GM10266 (cell line): ENCODE measurements around the gene AFG1L.
"Not testable (repeated sequence)": the region's sequence is repeated elsewhere in the genome, so short reads cannot be mapped to it uniquely, and the experiment has no call there.

Experiments
- DNase-seq: peaks from one replicate; pipeline ENCODE4 v3.0.0; 2012; ENCODE audit errors: extremely low spot score
- TF ChIP-seq, protein P1 (sequence below): IDR thresholded peaks from 2 replicates; pipeline ENCODE4 v1.5.1; 2012; ENCODE audit warnings: mild to moderate bottlenecking, low read depth; ENCODE audit not compliant: control insufficient read depth, insufficient read depth; ENCODE audit errors: missing control alignments

Gene AFG1L

DNA sequence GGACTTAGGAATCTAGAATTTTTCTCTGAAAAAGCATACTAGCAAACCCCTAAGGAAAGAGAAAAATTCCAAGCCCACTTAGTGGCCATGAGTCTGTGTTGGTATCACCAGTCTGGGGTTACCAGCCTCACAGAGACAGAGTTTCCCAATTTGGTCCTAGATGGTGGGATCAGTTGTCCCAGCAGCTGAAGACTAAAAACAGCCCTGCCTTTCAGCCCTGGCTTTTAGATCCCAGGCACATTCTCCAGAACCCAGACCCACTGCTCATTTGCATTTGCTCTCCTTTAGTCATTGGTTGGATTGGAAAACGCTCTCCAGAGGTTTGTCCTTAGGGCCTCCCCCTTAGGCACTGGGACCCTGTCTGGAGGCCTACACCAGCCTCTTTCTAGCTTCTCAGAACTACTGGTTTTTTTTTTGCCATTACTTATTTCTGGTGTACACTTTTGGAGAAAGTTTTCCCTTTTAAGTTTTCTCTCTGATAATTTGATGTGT is 226.8 kb downstream of the AFG1L start:
- DNase-seq, result no peak
- TF ChIP-seq, protein P1, sequence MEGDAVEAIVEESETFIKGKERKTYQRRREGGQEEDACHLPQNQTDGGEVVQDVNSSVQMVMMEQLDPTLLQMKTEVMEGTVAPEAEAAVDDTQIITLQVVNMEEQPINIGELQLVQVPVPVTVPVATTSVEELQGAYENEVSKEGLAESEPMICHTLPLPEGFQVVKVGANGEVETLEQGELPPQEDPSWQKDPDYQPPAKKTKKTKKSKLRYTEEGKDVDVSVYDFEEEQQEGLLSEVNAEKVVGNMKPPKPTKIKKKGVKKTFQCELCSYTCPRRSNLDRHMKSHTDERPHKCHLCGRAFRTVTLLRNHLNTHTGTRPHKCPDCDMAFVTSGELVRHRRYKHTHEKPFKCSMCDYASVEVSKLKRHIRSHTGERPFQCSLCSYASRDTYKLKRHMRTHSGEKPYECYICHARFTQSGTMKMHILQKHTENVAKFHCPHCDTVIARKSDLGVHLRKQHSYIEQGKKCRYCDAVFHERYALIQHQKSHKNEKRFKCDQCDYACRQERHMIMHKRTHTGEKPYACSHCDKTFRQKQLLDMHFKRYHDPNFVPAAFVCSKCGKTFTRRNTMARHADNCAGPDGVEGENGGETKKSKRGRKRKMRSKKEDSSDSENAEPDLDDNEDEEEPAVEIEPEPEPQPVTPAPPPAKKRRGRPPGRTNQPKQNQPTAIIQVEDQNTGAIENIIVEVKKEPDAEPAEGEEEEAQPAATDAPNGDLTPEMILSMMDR, result no peak

DNA sequence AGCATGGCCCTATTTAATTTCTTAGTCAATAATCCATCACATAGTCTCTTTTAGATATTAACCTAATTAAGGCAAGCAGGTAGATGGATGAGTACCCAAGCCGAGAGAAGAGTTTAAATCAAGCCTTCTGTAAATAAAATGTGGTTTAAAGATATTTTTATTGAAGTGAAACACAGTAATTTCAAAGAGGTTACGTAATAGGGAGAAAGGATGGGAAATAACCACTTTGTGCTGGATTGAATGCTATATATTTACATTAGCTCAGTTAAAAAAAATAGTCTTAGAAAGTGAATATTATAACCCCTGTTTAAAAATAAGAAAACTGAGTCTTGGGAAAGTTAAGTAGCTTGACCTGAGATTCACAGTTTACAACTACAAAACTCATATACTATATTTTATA is 228.8 kb downstream of the AFG1L start:
- no peak for DNase-seq
- TF ChIP-seq, protein P1, result no peak

DNA sequence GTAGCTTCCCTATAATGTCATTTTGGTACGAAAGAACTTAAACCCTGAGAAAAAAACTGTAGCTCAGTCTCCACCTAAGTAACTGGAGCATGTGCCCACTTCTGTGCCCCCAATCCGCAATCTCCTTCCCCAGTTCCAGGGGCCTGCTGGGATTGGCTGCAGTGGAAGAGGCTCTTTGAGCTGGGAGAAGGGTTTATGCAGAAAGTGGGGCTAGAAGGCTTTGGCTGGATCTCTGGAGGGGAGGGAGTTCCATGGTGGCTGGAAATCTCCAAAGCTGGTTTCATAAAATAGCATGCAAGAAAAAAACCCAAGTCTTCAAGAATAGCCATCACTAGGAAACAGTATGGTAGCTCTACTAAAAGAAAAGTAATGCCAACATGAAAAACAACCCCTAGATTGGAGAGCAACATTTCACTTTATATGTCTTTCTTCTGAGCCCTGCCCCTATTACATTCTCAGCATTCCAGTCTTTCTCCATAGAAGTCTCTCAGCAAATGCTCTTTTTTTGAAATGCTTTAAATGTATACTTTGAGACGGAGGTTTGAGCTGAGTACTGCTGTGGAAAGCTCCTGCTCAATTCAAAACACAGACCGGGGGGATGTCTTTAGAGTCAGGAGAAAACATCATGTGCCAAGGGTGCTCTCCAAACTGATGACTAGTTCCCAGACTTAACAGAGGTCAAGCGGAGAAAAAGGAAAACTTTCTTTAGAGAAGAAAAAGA is 229.8 kb downstream of the AFG1L start:
- DNase-seq, result no peak
- TF ChIP-seq, protein P1, result no peak

DNA sequence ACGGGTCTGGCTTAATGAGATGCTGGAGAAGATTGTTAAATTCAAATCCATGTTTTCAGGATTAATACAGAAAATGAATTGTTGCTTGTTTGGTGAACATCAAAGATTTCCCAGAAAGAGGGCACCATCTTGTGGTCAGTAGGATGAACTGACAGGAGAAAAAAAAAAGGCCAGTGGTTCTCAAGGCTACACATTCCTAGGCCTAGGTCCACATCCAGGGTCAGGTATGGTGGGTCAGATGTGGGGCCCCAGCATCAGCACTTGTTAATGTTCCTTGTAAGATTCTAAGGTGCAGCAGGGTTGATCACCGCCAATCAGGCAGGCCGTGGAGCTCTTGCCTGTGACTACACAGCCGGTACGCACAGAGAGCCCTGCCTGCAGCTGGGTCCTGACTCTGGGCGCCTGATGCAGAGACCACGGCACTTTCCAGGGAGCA is 231.9 kb downstream of the AFG1L start:
- peak; percentile 38 for DNase-seq
- TF ChIP-seq, protein P1, result peak; percentile 79

DNA sequence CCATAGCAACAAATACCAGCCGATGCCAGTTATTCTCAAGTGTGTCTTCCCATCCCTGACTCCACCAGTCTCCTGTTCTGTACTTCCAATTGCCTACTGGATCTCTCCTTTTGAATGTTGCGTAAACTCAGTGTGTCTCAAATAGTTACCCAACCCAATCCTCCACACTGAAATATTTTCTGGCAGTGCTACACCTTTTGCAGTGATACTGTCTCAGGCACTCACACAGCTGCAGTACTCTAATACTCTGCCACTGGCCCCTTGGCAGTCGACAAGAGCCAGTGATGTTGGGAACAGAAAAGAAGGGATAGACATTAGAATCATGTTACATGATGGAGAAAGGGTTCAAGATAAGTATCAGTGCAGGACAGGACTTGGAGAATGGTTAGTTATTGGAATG is 234.0 kb downstream of the AFG1L start:
- TF ChIP-seq, protein P1, result no peak
- no peak for DNase-seq

DNA sequence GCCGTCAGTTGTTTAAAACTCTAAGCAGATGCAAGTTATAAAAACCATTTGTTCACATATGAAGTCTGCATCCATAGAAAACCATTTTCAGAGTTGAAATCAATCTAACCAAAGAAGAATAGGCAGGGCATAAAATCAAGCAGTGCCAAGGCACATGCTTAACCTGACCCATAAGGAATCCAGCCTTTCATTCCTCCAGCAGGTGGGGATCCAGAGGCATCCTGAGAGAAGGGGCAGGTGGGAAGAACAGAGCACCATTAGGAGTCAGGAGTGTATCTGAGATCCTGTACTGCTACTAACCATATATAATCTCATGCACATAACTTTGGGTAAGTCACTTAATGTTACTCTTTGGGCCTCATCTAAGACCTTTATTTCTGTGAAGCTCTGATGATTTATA is 236.5 kb downstream of the AFG1L start:
- no peak for DNase-seq
- TF ChIP-seq, protein P1, result no peak

DNA sequence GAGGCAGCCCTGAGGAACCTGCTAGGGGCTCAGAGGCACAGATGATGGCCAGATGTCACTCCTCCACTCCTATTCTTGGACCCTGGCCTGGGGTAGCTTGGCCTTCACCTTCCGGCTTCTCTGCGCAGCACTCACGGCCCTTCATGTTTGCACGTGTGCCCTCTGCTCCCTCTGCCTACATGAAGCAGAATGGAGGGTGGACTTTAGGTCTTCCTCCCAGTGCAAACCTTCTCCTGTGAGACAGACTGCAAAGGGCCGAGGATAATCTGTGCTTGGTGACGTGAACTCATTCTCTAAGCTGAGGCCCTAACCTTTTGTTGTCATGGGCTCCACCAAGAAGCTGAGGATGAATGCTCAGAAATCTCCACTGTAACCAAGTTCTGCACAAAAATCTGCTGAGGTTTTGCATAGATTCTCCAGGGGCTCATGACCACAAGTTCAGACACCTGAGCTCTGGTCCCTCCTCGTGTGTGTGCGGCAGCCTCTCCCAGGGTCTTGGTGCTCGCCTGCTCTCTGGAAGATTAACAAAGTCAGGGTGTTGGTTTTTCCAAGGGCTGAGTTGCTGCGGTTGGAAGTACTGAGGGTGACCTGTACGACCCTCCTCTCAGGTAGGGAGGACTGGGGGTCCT is 240.4 kb downstream of the AFG1L start:
- TF ChIP-seq, protein P1, result no peak

DNA sequence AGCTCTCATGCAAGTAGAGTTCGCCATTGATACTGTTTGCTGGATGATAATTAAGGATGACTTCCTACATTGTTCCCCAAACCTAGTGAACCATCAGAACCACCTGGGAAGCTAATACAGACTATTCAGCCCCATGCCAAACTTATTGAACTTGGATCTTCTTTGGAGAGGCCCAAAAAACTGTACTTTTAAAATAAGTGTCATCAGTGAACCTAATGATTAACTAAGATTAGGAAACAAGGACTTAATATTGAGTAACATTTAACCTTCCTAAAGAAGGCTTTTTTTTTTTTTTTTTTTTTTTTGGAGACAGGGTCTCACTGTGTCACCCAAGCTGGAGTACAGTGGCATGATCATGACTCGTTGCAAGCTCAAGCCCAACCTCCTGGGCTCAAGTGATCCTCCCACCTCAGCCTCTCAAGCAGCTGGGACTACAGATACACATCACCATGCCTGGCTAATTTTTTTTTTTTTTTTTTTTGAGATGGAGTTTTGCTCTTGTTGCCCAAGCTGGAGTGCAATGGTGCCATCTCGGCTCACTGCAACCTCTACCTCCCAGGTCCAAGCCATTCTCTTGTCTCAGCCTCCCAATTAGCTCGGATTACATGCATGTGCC is 241.2 kb downstream of the AFG1L start:
- not testable (repeated sequence) for DNase-seq

More for the DNA sequence above, 240.4 kb downstream of the AFG1L start:
- no peak for DNase-seq
